Trophoblast cell (in vitro differentiated cells and primary cell): ENCODE measurements around the gene KLHL26.

Experiments
- DNase-seq, 2 donors: peaks; one replicate each; pipeline ENCODE4 v3.0.0-alpha.2; 2016
- H2AFZ ChIP-seq: 2 replicates; pipeline ENCODE4 v1.6.1; 2013; ENCODE audit warnings: low read length, moderate library complexity, mild to moderate bottlenecking; ENCODE audit not compliant: insufficient read depth, poor library complexity
- H2AK5ac ChIP-seq: 2 replicates; pipeline ENCODE4 v1.6.1; 2013; ENCODE audit warnings: mild to moderate bottlenecking, low read length
- H2BK120ac ChIP-seq: 2 replicates; pipeline ENCODE4 v1.6.1; 2013; ENCODE audit warnings: low read length, mild to moderate bottlenecking, moderate library complexity; ENCODE audit not compliant: insufficient read depth, poor library complexity
- H2BK12ac ChIP-seq: 2 replicates; pipeline ENCODE4 v1.6.1; 2013; ENCODE audit warnings: mild to moderate bottlenecking, low read length, moderate library complexity
- H2BK5ac ChIP-seq: 2 replicates; pipeline ENCODE4 v1.6.1; 2013; ENCODE audit warnings: low read length, low read depth, moderate library complexity, mild to moderate bottlenecking; ENCODE audit not compliant: poor library complexity
- H3K14ac ChIP-seq: 2 replicates; pipeline ENCODE4 v1.6.1; 2013; ENCODE audit warnings: mild to moderate bottlenecking, low read length
- H3K18ac ChIP-seq: 2 replicates; pipeline ENCODE4 v1.6.1; 2013; ENCODE audit warnings: mild to moderate bottlenecking, low read length
- H3K23ac ChIP-seq: 2 replicates; pipeline ENCODE4 v1.6.1; 2013; ENCODE audit warnings: low read length
- H3K27ac ChIP-seq: 2 replicates; pipeline ENCODE4 v1.5.1; 2013; ENCODE audit warnings: low read depth, mild to moderate bottlenecking, inconsistent platforms, low read length, moderate library complexity
- H3K27me3 ChIP-seq: 2 replicates; pipeline ENCODE4 v1.6.1; 2013; ENCODE audit warnings: inconsistent platforms, mild to moderate bottlenecking, low read length, moderate library complexity; ENCODE audit not compliant: insufficient read depth
- H3K36me3 ChIP-seq, 2 experiments: 1 replicate in 1 of 2; 2 replicates in 1 of 2; pipeline ENCODE4 v1.6.1; 2013; ENCODE audit warnings: low read length in 2 of 2, mild to moderate bottlenecking in 2 of 2, moderate library complexity in 1 of 2; ENCODE audit not compliant: insufficient read depth in 2 of 2, control insufficient read depth in 1 of 2
- H3K4ac ChIP-seq: 2 replicates; pipeline ENCODE4 v1.6.1; 2013; ENCODE audit warnings: low read depth, mild to moderate bottlenecking, low read length, moderate library complexity
- H3K4me1 ChIP-seq, 2 experiments: 1 replicate in 1 of 2; 2 replicates in 1 of 2; pipeline ENCODE4 v1.6.1; 2013; ENCODE audit warnings: low read length in 2 of 2, mild to moderate bottlenecking in 2 of 2, moderate library complexity in 1 of 2; ENCODE audit not compliant: insufficient read depth in 2 of 2, control insufficient read depth in 1 of 2
- H3K4me2 ChIP-seq: 2 replicates; pipeline ENCODE4 v1.6.1; 2013; ENCODE audit warnings: inconsistent platforms, mild to moderate bottlenecking, low read length, moderate library complexity
- H3K4me3 ChIP-seq: 2 replicates; pipeline ENCODE4 v1.5.1; 2013; ENCODE audit warnings: mild to moderate bottlenecking, low read depth, low read length, inconsistent platforms
- H3K79me1 ChIP-seq: one replicate; pipeline ENCODE4 v1.6.1; 2013; ENCODE audit warnings: low read length
- H3K79me2 ChIP-seq: 2 replicates; pipeline ENCODE4 v1.6.1; 2013; ENCODE audit warnings: low read length, mild to moderate bottlenecking; ENCODE audit not compliant: control insufficient read depth, insufficient read depth, poor library complexity
- H3K9ac ChIP-seq: 2 replicates; pipeline ENCODE4 v1.6.1; 2013; ENCODE audit warnings: mild to moderate bottlenecking, low read length
- H3K9me3 ChIP-seq: 2 replicates; pipeline ENCODE4 v1.6.1; 2013; ENCODE audit warnings: low read depth, mild to moderate bottlenecking, control low read depth, inconsistent platforms, low read length; ENCODE audit not compliant: insufficient read depth
- H4K12ac ChIP-seq: 2 replicates; pipeline ENCODE4 v1.6.1; 2013; ENCODE audit warnings: low read depth, mild to moderate bottlenecking, low read length, moderate library complexity
- H4K8ac ChIP-seq: 2 replicates; pipeline ENCODE4 v1.6.1; 2013; ENCODE audit warnings: low read depth, mild to moderate bottlenecking, low read length, moderate library complexity
- H4K91ac ChIP-seq: one replicate; pipeline ENCODE4 v1.6.1; 2013; ENCODE audit warnings: low read depth, mild to moderate bottlenecking, low read length, moderate library complexity
- WGBS: extraction: QIAGEN DNeasy Blood & Tissue Kit; methylation state at CpG from one replicate; pipeline ENCODE4 v1.1.7; 2013; ENCODE audit warnings: missing lambda C conversion rate; ENCODE audit not compliant: insufficient read length, insufficient coverage; ENCODE audit errors: extremely low coverage; 5-methylcytosine and 5-hydroxymethylcytosine counted together

KLHL26 gene

DNA sequence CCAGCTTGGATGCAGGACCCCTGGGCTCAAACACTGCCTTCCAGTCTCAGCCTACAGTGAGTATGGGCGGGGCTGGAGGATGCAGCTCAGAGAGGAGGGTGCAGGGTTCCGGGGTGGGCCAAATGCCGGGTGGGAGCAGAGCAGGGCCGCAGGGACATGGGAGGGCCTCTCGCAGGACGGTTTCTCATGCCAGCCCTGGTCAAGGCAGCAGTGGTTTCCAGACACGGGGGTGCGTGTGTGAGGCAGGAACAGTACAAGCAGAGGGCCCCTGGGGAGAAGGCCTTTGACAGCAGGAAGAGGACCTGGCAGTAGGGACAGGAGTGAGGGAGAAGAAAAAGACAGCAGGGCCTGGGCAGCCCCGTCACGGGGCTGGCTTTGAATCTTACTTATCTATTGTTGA is 80.8 kb downstream of the KLHL26 start:
- Histone ChIP-seq H3K23ac (no peak overlapping the region), H3K27ac (no peak overlapping the region), H4K8ac (no peak overlapping the region), H2BK12ac (no peak overlapping the region), H3K9me3 (peaks cover 2% of the 10 kb centered on the region), H4K91ac (no peak overlapping the region), H3K27me3 (no peaks in the 10 kb centered on the region), H3K9ac (no peak overlapping the region), H3K4me2 (no peak overlapping the region), H2AFZ (no peak overlapping the region), H3K79me1 (no peaks in the 10 kb centered on the region), H4K12ac (no peak overlapping the region), H3K36me3 (peaks cover 0 to 3% of the 10 kb centered on the region in 2 experiments), H2AK5ac (no peak overlapping the region), H3K18ac (no peak overlapping the region), H3K14ac (no peak overlapping the region), H2BK120ac (no peak overlapping the region), H2BK5ac (no peak overlapping the region), H3K79me2 (no peaks in the 10 kb centered on the region), H3K4me3 (no peak overlapping the region), H3K4me1 (peaks cover 0 to 8% of the 10 kb centered on the region in 2 experiments), H3K4ac (no peak overlapping the region)
- WGBS: no CpG with 5 or more reads among the region's 10 CpGs
- DNase-seq: no peak

DNA sequence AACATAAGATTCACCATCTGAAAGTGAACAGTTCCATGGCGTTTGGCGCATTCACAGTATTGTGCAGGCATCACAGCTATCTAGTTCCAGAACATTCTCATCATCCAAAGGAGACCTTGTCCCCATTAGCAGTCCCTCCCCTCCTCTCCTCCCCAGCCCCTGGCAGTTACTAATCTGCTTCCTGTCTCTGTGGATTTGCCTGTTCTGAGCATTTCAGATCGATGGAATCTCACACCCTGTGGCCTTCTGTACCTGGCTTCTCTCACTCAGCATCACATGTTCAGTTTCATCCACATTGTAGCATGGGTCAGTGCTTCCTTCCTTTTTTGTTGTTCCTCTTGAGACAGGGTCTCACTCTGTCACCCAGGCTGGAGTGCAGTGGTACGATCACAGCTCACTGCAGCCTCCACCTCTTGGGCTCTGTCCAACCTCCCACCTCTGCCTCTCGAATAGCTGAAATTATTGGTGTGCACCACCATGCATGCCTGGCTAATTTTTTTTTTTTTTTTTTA is 81.2 kb downstream of the KLHL26 start:
- H3K4me1 ChIP-seq: peaks cover 0 to 7% of the 10 kb centered on the region in 2 experiments
- H3K18ac ChIP-seq: no peak overlapping the region
- H3K9ac ChIP-seq: no peak overlapping the region
- WGBS: no CpG with 5 or more reads among the region's 5 CpGs
- H3K79me1 ChIP-seq: no peaks in the 10 kb centered on the region
- H2AK5ac ChIP-seq: no peak overlapping the region
- H3K4me3 ChIP-seq: no peak overlapping the region
- no peak overlapping the region for H3K27ac ChIP-seq
- H2BK5ac ChIP-seq: no peak overlapping the region
- H4K12ac ChIP-seq: no peak overlapping the region
- no peaks in the 10 kb centered on the region for H3K27me3 ChIP-seq
- H2BK12ac ChIP-seq: no peak overlapping the region
- H3K23ac ChIP-seq: no peak overlapping the region
- H3K4ac ChIP-seq: no peak overlapping the region
- peaks cover 2% of the 10 kb centered on the region for H3K9me3 ChIP-seq
- H2BK120ac ChIP-seq: no peak overlapping the region
- H3K14ac ChIP-seq: no peak overlapping the region
- H3K4me2 ChIP-seq: no peak overlapping the region
- no peak overlapping the region for H2AFZ ChIP-seq
- H4K8ac ChIP-seq: no peak overlapping the region
- no peak for DNase-seq
- H3K79me2 ChIP-seq: no peaks in the 10 kb centered on the region
- H4K91ac ChIP-seq: no peak overlapping the region
- H3K36me3 ChIP-seq: peaks cover 0 to 3% of the 10 kb centered on the region in 2 experiments

DNA sequence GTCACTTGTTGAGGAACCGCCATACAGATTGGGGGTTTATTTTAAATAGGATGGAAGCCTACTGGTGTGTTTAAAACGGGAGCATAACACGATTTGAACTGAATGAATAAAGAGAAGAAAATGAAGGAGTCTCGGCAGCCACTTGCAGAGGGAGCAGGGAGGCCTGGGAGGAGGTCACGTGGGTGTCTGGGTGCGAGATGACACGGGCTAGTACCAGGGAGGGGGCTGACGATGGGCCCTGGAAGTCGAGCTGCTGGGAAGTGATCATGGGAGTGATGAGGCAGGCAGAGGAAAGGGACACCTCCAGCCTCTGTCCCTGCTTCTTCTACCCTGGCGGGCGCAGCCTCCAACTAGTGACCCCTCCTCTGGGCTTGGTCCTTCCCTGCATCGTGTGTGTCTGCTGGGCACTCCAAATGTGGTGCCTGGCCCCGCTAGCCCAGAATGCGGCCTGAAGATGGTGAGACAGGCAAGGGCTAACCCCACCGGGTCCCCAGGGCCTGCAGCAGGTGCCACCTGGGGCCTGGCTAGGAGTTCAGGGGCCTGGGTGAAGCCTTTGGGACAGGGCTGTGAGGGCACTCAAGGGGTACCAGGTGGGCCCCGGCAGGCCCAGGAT is 82.1 kb downstream of the KLHL26 start:
- H3K4me2 ChIP-seq: no peak overlapping the region
- no peak overlapping the region for H4K12ac ChIP-seq
- DNase-seq: no peak
- peaks cover 0 to 3% of the 10 kb centered on the region in 2 experiments for H3K4me1 ChIP-seq
- no peak overlapping the region for H3K4ac ChIP-seq
- no peak overlapping the region for H2BK12ac ChIP-seq
- H3K18ac ChIP-seq: no peak overlapping the region
- H3K9ac ChIP-seq: no peak overlapping the region
- peaks cover 3% of the 10 kb centered on the region for H3K9me3 ChIP-seq
- WGBS: no CpG with 5 or more reads among the region's 16 CpGs
- no peak overlapping the region for H3K23ac ChIP-seq
- H3K79me1 ChIP-seq: no peaks in the 10 kb centered on the region
- no peak overlapping the region for H2AK5ac ChIP-seq
- no peaks in the 10 kb centered on the region for H3K79me2 ChIP-seq
- H4K8ac ChIP-seq: no peak overlapping the region
- H3K27me3 ChIP-seq: no peaks in the 10 kb centered on the region
- H4K91ac ChIP-seq: no peak overlapping the region
- no peak overlapping the region for H2BK5ac ChIP-seq
- H3K14ac ChIP-seq: no peak overlapping the region
- peaks cover 0 to 3% of the 10 kb centered on the region in 2 experiments for H3K36me3 ChIP-seq
- H2BK120ac ChIP-seq: no peak overlapping the region
- no peak overlapping the region for H2AFZ ChIP-seq
- no peak overlapping the region for H3K4me3 ChIP-seq
- H3K27ac ChIP-seq: no peak overlapping the region

DNA sequence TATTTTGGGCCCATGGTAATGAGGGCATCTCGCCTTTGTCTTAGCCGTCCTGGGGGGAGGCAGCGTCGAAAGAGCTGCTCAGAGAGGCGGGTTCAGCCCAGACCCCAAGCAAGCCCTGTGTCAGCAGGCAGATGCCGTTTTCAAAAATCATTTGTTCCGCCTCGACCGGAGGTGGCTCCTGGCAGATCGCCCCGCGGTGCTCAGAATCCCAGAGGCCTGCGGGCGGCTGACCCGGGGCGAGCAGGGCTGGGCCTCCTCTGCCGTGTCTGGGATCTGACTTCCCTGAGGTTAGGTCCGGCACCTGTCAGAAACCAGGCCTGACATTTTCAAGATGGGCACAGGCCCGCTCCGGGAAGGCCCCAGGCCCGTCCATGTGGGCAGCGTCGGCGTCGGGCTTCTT is 82.7 kb downstream of the KLHL26 start:
- Histone ChIP-seq H2AK5ac (no peak overlapping the region), H2BK120ac (no peak overlapping the region), H3K4me2 (no peak overlapping the region), H4K8ac (no peak overlapping the region), H3K14ac (no peak overlapping the region), H3K4me3 (no peak overlapping the region), H3K9ac (no peak overlapping the region), H3K27me3 (no peaks in the 10 kb centered on the region), H3K23ac (no peak overlapping the region), H3K79me1 (no peaks in the 10 kb centered on the region), H2AFZ (no peak overlapping the region), H2BK5ac (no peak overlapping the region), H3K27ac (no peak overlapping the region), H3K18ac (no peak overlapping the region), H2BK12ac (no peak overlapping the region), H4K12ac (no peak overlapping the region), H3K4me1 (peaks cover 0 to 3% of the 10 kb centered on the region in 2 experiments), H3K9me3 (peaks cover 2% of the 10 kb centered on the region), H3K79me2 (no peaks in the 10 kb centered on the region), H3K36me3 (peaks cover 0 to 3% of the 10 kb centered on the region in 2 experiments), H4K91ac (no peak overlapping the region), H3K4ac (no peak overlapping the region)
- WGBS: no CpG with 5 or more reads among the region's 25 CpGs
- DNase-seq: no peak
